Ammon's horn (tissue), 1 donor: Measurements from ENCODE around the gene FADS2.

Source experiments
- DNase-seq: peaks from one replicate; pipeline ENCODE4 v3.0.0-alpha.2; 2016; ENCODE audit warnings: low spot score

FADS2 gene

GRCh38 chr11:61827571-61828378 lies at the start of gene FADS2:
Gene FADS2 (plus strand): TSS chr11:61828300. CDS start chr11:61828391, 91 bp downstream.
- DNase-seq = peak; percentile 96

- no peak for DNase-seq
Observed at GRCh38 chr11:61778357-61778886, 49.7 kb upstream of the FADS2 start.

GRCh38 chr11:61778920-61779650 lies 49.0 kb upstream of the FADS2 start:
- no peak for DNase-seq

DNA sequence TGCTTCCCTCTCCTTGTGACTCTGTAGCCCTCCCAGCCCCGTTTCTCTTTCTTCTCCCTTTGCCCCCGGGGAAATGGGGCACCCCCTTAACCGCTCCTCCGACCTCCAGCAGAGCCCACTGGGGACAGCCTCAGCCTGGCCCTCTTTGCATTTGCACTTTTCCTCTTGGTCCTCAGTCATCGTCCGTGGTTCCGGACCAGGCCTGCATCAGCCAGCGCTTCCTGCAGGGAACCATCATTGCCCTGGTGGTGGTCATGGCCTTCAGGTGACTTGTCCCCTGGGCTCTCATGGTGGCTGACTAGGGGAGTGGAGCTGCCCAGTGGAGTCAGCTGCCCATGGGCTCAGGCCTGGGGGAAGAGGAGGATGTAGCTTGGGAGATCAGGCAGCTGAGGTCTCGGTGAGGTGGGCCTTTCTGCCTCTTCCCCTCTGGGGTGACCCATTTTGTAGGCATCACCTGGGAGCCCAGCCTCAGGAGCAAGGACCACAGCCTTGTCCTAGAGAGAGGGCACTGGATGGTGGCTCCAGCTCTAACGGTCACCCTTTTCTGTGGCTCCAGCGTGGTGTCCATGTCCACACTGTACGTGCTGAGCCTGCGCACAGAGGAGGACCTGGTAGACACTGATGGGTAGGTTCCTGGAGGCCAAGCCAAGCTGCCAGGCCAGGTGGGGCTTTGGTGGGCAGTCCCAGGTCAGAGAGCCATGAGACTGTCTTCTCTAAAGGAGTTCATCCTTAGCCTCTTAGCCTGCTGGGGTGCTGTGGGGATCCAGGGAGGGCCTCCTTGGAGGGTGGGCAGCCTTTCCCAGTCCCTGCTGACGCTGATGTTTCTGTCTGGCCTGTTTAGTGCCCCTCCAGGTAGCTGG lies 48.2 kb upstream of the FADS2 start:
- DNase-seq = no peak

DNA sequence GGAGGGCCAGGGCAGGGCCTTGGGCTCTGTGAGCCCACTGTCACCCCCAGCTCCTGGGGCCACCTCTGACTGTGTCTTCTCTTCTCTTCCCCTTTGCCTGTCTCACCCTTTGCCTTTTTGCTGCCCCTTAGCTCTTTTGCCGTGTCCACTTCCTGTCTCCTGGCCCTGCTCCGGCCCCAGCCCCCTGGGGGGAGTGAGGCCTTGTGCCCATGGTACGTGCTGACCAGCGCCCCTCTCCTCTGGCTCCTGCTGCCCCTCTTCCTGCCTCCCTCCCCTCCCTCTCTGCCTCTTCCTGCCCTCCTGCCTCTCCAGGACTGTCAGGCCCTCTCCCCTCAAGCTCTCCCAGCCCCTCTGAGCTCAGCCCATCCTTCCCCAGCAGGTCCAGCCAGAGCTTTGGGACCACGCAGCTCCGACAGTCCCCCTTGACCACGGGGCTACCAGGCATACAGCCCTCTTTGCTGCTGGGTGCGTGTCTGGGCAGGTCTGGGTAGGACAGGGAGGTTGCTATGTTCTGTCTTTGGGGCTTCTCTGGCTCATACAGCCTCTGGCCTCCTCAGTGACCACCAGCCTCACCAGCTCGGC lies 47.4 kb upstream of the FADS2 start:
- DNase-seq = no peak

GRCh38 chr11:61781585-61781984 lies 46.5 kb upstream of the FADS2 start:
- DNase-seq = no peak

DNA sequence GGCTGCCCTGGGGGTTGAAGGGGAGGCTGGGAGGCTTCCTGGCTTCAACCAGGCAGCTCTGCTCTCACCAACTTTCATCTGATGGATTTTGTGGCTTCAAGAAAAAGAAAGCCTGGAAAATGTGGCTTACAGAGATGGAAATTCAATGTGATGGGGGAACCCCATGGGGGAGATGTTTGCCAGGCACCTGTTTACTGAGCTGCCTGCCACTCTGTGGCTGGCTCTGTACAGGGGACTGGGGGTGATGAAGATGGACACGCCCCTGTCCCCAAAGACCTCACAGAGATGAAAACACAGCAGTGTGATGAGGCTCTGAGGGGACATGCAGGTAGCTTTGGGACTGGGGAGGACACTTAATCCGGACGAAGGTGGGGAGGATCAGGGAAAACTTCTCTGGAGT lies 45.8 kb upstream of the FADS2 start:
- DNase-seq = no peak

DNA sequence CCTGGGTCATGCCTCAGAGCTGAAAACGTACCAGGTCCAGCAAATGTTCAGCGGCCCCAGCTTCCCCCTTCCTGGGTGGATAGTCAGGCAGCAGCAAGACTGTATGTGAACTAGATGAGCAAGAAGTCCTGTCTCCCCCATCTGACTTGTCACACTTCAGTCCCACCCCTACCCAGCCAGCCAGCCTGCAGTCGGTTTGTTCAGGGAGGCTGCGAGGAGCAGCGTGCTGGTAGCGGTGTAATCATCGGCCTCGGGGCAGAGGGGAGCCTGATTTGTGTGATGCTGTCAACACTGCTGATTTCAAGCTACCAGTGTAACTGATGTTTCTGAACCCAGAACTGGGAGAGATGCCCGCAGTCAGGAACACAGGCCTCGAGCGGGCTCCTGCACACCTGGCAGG lies 45.3 kb upstream of the FADS2 start:
- DNase-seq = no peak

DNA sequence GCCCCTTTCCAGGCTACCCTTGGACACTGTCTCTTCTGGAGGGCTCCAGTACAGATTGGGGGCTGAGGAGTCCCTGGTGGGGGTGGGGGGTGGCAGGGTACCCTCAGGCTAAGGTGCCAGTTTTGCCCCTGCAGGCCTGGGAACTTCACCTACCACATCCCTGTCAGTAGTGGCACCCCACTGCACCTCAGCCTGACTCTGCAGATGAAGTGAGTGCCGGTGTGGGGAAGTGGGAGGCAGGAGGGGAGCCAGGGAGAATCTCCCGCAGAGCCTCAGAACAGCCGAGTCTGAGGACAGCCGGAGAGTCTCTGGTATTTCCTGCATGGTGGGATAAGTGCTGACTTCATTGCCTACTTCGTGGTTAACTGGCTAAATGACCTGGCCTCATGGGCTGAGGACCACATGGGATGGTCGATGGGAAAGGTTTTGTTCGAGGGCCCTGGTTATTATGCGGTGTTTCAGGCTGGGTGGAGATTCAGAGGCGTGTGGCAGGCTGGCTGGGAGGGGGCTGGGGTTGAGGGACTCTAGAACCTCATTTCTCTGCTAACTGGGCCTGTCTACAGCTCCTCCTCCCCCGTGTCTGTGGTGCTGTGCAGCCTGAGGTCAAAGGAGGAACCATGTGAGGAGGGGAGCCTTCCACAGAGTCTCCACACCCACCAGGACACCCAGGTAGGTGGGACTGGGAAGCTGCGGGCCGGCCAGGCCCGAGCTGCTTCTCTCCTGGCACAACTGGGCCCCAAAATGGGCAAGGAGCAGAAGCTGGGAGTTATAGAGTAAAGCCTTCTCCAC lies 44.2 kb upstream of the FADS2 start:
- no peak for DNase-seq

DNA sequence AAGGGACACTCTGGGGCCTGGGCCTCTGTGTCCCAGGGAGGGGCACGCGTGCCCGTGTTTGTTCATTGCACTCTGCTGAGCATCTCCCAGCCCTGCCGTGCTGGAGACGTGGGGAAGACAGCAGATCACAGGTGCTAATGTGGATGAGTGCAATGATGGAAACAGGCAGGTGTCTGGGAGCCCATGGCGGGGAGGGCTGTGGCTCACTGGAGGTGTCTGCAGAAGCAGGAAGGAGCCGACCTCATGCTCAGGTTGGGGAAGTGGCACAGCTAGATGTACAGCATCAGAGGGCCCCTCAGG lies 43.6 kb upstream of the FADS2 start:
- no peak for DNase-seq

- no peak for DNase-seq
Observed at GRCh38 chr11:61785837-61786402, 42.2 kb upstream of the FADS2 start.

- peak; percentile 82 for DNase-seq
Observed at GRCh38 chr11:61787928-61788491, 40.1 kb upstream of the FADS2 start.

DNA sequence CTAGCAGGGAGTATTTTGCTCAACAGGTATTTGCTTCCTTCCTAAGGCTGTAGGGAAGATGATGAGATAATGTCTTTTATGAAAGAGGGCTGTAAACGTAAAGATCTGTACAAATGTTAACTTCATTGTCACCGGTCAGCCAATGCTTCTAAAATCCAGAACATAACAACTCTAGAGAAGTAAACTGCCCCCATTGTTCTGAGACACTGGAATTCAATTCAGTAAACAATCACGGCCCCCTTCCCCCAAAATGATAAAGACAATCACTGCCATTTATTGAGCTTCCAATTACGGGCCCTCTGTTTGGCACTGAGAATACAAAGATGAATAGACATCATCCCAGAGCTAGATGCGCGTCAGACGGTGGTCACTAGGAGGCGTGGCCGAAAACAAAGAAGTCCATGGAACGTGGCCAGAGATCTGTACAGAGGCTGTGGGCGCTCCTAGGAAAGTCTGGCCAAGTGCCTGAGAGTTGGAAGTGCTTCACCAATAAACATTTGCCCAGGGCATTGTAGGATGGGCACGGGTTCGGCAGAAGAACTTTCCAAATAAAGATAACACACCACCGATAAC lies 36.3 kb upstream of the FADS2 start:
- peak; percentile 96 for DNase-seq

GRCh38 chr11:61792310-61793082 lies 35.6 kb upstream of the FADS2 start, which contains the start of the genes FEN1 and TMEM258:
Gene FEN1 (plus strand): TSS chr11:61792911. CDS start chr11:61795362, 2,451 bp downstream.
Gene TMEM258 (minus strand): TSS chr11:61792599. CDS start chr11:61792558, 41 bp downstream.
- DNase-seq = peak; percentile 95

DNA sequence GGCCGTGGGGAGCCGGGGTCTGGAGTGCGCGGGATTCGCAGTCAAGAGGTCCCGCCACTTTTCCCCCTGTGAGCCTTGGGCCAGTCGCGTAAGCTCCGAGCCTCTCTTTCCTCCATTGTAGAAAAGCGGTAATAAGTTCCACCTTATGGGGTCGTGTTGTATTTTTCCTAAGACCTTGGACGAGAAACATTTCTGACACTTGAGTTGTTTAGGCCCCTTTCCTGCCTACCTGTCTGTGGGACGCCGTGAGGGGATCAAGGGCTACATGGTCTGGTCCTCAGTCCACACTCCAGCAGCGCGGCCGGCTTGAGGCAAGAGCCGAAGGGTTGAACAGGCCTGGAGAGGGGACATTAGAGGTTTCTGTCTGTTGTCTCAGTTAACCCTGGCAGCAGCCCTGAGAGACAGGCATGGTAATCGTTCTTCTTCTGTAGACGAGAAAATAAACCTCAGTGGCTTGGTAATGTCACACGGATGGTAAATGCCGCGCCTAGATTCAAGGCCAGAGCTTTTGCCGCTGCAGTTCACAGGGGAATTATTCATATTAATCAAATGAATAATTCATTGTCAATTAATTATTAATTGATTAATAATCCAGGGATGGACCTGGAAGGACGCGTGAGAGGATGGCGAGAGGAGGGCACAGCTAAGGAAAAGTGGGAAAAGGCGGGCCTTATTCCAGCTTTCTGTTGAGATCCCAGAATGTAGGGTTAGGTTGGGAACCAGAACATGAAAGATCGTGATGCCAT lies 34.8 kb upstream of the FADS2 start:
- no peak for DNase-seq

DNA sequence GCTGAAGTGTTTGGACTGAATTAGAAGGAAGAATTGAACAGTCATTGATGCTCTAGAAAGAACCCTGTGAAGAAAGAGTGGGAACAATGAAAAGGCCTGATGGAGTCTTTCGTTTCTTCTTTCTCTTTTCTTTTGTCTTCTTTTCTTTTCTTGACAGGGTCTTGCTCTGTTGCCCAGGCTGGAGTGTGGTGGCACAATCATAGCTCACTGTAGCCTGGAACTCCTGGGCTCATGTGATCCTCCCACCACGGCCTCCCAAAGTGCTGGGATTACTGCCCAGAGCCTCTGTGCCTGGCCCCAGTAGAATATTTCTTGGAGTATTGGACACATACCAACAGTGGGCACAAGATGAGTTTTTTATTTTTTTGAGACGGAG lies 34.3 kb upstream of the FADS2 start:
- DNase-seq = no peak

DNA sequence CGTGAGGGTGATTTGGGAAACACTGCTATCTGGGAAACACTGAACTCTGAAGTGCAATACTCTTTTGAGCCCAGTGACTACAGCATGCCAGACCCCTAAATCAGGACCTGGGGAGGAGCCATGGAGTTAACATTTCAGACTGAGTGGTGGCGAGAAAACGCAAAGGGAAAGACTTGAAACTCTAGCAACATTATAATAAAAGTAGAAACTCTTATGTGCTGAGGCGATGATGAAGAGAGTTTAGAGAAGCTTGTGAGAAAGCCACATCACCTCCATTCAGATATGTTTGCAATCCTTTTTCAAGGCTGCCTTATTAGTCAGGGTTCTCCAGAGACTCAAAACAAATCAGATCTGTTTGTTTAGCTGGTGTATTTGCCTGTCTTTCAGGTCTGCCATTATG lies 33.5 kb upstream of the FADS2 start:
- no peak for DNase-seq

DNA sequence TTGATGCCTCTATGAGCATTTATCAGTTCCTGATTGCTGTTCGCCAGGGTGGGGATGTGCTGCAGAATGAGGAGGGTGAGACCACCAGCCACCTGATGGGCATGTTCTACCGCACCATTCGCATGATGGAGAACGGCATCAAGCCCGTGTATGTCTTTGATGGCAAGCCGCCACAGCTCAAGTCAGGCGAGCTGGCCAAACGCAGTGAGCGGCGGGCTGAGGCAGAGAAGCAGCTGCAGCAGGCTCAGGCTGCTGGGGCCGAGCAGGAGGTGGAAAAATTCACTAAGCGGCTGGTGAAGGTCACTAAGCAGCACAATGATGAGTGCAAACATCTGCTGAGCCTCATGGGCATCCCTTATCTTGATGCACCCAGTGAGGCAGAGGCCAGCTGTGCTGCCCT lies 32.6 kb upstream of the FADS2 start:
- no peak for DNase-seq
